Loucy (cell line): ENCODE measurements around the gene CFH.

Experiments used
- EZH2phosphoT487 ChIP-seq: fragments of 200-600 bp; IDR thresholded peaks from 2 replicates; pipeline ENCODE4 v1.6.1; 2018; ENCODE audit warnings: antibody characterized with exemption, mild to moderate bottlenecking, moderate library complexity, borderline replicate concordance
- TF ChIP-seq, protein P1 (sequence below): fragments of 200-600 bp; sonication (generic); conservative IDR thresholded peaks from 2 replicates; pipeline ENCODE4 v1.5.1; 2014; ENCODE audit warnings: mild to moderate bottlenecking, antibody characterized with exemption, low read length

DNA sequence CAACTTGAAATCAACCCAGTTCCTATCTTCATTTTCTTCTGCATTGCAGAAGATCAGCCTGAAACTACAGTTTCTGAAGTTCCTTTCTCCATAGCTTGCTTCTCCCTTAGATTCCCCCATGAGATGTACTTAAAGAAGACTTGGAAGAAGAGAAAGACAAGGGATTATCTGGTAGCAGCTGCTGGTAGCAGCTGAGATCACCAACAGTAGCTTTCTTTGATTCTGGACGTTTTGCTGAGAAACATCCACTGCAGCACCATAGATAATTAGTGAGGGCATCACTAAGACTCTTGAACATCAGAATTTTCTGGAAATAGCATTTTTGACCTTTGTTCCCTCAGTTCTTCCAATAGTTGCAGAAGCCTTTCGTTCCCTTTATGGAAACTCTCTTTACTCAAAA, 122.3 kb downstream of the CFH start:
- TF ChIP-seq, protein P1, sequence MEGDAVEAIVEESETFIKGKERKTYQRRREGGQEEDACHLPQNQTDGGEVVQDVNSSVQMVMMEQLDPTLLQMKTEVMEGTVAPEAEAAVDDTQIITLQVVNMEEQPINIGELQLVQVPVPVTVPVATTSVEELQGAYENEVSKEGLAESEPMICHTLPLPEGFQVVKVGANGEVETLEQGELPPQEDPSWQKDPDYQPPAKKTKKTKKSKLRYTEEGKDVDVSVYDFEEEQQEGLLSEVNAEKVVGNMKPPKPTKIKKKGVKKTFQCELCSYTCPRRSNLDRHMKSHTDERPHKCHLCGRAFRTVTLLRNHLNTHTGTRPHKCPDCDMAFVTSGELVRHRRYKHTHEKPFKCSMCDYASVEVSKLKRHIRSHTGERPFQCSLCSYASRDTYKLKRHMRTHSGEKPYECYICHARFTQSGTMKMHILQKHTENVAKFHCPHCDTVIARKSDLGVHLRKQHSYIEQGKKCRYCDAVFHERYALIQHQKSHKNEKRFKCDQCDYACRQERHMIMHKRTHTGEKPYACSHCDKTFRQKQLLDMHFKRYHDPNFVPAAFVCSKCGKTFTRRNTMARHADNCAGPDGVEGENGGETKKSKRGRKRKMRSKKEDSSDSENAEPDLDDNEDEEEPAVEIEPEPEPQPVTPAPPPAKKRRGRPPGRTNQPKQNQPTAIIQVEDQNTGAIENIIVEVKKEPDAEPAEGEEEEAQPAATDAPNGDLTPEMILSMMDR: no peak
- TF ChIP-seq EZH2phosphoT487: no peak
